ENCODE data around the gene XPC.

Gene XPC

GRCh38 chr3:14169871-14170270, 8.5 kb downstream of the XPC start:
- no peak for DNase-seq (ENCODE audit: low read depth)

GRCh38 chr3:14169435-14169834, 9.0 kb downstream of the XPC start:
- DNase-seq (ENCODE audit: low read depth) = no peak

- no peak for DNase-seq (ENCODE audit: low read depth)
Observed at GRCh38 chr3:14166877-14167603, 11.4 kb downstream of the XPC start.

- no peak for DNase-seq (ENCODE audit: low read depth)
Observed at GRCh38 chr3:14162178-14162577, 16.2 kb downstream of the XPC start.

GRCh38 chr3:14161282-14161681, 17.1 kb downstream of the XPC start:
- DNase-seq (ENCODE audit: low read depth) = no peak

GRCh38 chr3:14159426-14159825, 19.0 kb downstream of the XPC start:
- DNase-seq (ENCODE audit: low read depth) = no peak

GRCh38 chr3:14158370-14158769, 20.0 kb downstream of the XPC start:
- DNase-seq (ENCODE audit: low read depth) = no peak

GRCh38 chr3:14157951-14158350, 20.4 kb downstream of the XPC start:
- no peak for DNase-seq (ENCODE audit: low read depth)

- no peak for DNase-seq (ENCODE audit: low read depth)
Observed at GRCh38 chr3:14156843-14157561, 21.4 kb downstream of the XPC start.

- no peak for DNase-seq (ENCODE audit: low read depth)
Observed at GRCh38 chr3:14156201-14156600, 22.2 kb downstream of the XPC start.

GRCh38 chr3:14154895-14155440, 23.4 kb downstream of the XPC start:
- DNase-seq (ENCODE audit: low read depth) = no peak

- DNase-seq (ENCODE audit: low read depth) = no peak
Observed at GRCh38 chr3:14154276-14154675, 24.1 kb downstream of the XPC start.

- DNase-seq (ENCODE audit: low read depth) = no peak
Observed at GRCh38 chr3:14153663-14154062, 24.7 kb downstream of the XPC start.

GRCh38 chr3:14152963-14153355, 25.4 kb downstream of the XPC start:
- DNase-seq (ENCODE audit: low read depth) = no peak

- no peak for DNase-seq (ENCODE audit: low read depth)
Observed at GRCh38 chr3:14152233-14152962, 26.0 kb downstream of the XPC start.

- DNase-seq (ENCODE audit: low read depth) = no peak
Observed at GRCh38 chr3:14151471-14152083, 26.8 kb downstream of the XPC start.

GRCh38 chr3:14150491-14151230, 27.7 kb downstream of the XPC start:
- no peak for DNase-seq (ENCODE audit: low read depth)

- no peak for DNase-seq (ENCODE audit: low read depth)
Observed at GRCh38 chr3:14150078-14150477, 28.3 kb downstream of the XPC start.

- DNase-seq (ENCODE audit: low read depth) = no peak
Observed at GRCh38 chr3:14148041-14148985, 30.1 kb downstream of the XPC start.

GRCh38 chr3:14147617-14148016, 30.8 kb downstream of the XPC start:
- DNase-seq (ENCODE audit: low read depth) = no peak

GRCh38 chr3:14147066-14147435, 31.4 kb downstream of the XPC start:
- DNase-seq (ENCODE audit: low read depth) = no peak

Measured in stimulated activated CD8-positive, alpha-beta memory T cell treated with anti-CD3 and anti-CD28 coated beads, Interleukin-12 subunit alpha, Interleukin-12 subunit beta, amount 100 ng/mL, for 4 hours (primary cell).